ENCODE results near the gene ALK.

Gene ALK

DNA sequence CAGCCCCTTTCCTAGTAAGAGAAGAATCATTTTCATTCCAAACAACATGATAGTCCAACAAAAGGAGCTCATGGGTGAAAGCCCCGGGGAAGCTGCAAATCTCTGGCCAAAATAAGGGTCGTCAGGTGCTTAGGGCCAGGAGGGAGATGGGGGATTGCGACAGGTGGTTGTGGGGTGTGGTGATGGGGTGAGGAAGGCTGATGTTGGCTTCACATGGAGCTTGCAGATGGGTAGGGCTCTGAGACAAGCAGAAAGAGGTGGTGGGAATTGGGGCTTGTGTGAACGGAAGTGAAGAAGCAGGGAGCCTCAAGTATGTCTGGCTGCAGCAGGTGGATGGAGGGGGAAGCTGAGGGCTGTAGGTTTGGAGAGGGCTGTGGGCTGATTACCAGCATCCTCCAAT is 680.0 kb downstream of the ALK start:
- H3K36me3 ChIP-seq: no peaks in the 10 kb centered on the region
- H3K27ac ChIP-seq: no peak overlapping the region
- no peak for DNase-seq
- no peaks in the 10 kb centered on the region for H3K27me3 ChIP-seq (ENCODE audit: insufficient read depth, low read depth, severe bottlenecking)
- TF ChIP-seq, protein P1, sequence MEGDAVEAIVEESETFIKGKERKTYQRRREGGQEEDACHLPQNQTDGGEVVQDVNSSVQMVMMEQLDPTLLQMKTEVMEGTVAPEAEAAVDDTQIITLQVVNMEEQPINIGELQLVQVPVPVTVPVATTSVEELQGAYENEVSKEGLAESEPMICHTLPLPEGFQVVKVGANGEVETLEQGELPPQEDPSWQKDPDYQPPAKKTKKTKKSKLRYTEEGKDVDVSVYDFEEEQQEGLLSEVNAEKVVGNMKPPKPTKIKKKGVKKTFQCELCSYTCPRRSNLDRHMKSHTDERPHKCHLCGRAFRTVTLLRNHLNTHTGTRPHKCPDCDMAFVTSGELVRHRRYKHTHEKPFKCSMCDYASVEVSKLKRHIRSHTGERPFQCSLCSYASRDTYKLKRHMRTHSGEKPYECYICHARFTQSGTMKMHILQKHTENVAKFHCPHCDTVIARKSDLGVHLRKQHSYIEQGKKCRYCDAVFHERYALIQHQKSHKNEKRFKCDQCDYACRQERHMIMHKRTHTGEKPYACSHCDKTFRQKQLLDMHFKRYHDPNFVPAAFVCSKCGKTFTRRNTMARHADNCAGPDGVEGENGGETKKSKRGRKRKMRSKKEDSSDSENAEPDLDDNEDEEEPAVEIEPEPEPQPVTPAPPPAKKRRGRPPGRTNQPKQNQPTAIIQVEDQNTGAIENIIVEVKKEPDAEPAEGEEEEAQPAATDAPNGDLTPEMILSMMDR (IDR thresholded peaks at IDR 0.05; ENCODE audit: low read depth, low read length): no peak
- no peak overlapping the region for H3K4me3 ChIP-seq (ENCODE audit: low read depth, low read length)
- H3K9me3 ChIP-seq (ENCODE audit: severe bottlenecking): no peaks in the 10 kb centered on the region

DNA sequence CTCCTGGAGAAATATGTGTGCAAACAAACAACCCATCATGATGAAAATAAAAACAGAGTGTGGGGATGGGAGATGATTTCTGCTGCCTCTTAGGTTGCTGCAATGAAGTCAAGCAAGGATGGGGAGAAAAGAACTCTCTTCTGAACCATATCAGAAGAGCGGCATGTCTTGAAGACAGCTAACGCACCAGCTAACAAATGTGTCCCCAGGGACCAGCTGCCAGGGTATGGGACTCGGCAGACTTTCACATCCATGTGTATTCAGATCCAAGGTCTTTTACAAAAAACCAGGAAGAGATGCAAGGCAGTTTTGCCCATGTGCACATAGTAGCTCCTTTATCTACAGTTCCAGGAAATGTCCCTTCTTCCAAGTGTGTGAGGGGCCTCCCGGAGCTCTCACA is 680.8 kb downstream of the ALK start:
- no peaks in the 10 kb centered on the region for H3K9me3 ChIP-seq (ENCODE audit: severe bottlenecking)
- H3K4me3 ChIP-seq (ENCODE audit: low read depth, low read length): no peak overlapping the region
- DNase-seq: no peak
- no peaks in the 10 kb centered on the region for H3K27me3 ChIP-seq (ENCODE audit: insufficient read depth, low read depth, severe bottlenecking)
- H3K27ac ChIP-seq: no peak overlapping the region
- TF ChIP-seq, protein P1 (IDR thresholded peaks at IDR 0.05; ENCODE audit: low read depth, low read length): no peak
- no peaks in the 10 kb centered on the region for H3K36me3 ChIP-seq

DNA sequence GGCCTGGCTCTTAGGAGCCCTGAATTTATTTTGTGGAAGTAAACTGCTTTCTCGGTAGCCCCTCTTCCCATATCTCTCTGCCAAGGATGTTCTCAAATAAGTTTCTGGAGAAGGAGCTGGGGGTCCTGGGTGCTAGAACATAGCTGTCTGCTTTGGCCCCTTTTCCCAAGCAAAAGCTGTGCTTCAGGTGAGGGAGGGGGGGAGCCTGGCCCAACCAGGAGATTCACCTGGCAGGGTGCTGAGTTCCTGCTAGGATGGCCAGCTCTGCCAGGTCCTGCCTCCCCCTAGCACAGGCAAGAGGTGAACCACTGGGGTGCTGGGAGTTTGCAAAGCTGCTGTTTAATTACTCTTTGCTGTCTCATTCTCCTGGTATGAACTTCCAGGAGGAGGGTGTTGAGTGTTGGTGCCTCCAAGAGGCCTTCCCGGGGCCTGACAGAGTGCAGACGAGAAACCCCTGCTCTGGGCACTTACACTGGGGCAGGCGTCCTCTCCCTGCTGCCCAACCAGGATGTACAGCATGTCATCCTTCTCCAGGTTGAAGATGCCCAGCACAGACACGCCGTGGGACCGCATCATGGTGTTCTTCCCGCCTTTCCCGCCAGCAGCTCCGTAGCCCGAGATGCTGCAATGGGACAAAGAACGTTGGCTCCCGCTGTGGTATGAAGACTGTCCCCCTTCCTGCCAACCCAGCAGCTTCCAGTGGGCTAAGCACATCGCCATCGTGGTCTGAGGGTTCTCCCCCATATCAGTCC is 682.0 kb downstream of the ALK start:
- no peak for DNase-seq
- Histone ChIP-seq H3K9me3 (ENCODE audit: severe bottlenecking) (no peaks in the 10 kb centered on the region), H3K27me3 (ENCODE audit: insufficient read depth, low read depth, severe bottlenecking) (no peaks in the 10 kb centered on the region)

DNA sequence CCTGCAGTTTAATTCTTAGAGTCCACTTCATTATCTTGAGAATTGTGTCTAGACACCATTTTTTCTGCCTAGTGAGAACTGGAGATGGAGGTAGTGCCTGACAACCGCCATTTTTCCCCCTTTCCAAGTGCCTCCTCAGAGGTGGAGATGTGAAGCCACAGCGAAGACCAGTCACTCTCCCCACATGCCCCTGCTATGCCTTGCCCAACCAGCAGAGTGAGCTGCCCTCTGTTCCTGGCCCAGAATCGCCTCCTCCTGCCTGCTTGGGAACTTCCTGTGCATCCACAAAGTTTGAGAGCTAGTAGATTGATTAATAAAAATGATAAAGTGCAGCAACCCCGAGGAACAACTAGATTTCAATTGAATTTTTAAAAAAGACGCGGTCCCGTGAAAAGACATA is 682.9 kb downstream of the ALK start:
- H3K4me3 ChIP-seq (ENCODE audit: low read depth, low read length): no peak overlapping the region
- TF ChIP-seq, protein P1 (IDR thresholded peaks at IDR 0.05; ENCODE audit: low read depth, low read length): peak; percentile 95
- no peaks in the 10 kb centered on the region for H3K9me3 ChIP-seq (ENCODE audit: severe bottlenecking)
- no peak overlapping the region for H3K27ac ChIP-seq
- H3K36me3 ChIP-seq: no peaks in the 10 kb centered on the region
- no peaks in the 10 kb centered on the region for H3K27me3 ChIP-seq (ENCODE audit: insufficient read depth, low read depth, severe bottlenecking)
- DNase-seq: peak; percentile 66

More for the DNA sequence above, 682.0 kb downstream of the ALK start:
- TF ChIP-seq, protein P1 (IDR thresholded peaks at IDR 0.05; ENCODE audit: low read depth, low read length): no peak
- Histone ChIP-seq H3K27ac (no peak overlapping the region), H3K4me3 (ENCODE audit: low read depth, low read length) (no peak overlapping the region), H3K36me3 (no peaks in the 10 kb centered on the region)

DNA sequence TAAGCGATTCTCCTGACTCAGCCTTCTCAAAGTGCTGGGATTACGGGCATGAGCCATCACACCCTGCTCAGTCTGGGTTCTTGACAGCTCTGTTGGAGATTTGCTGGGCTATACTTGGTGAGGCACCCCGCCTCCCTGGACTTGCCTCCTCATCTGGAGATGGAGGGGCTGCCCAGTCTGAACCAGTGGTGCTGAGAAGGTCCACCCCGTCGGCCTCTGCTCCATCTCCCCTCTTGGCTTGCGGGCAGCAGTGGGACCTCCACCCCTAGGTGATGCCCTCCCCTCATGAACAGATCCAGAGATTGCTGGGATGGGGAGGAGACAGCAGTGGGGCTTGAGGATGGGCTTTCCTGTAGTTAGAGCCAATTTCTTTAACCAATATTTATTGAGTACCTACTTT is 685.3 kb downstream of the ALK start:
- TF ChIP-seq, protein P1 (IDR thresholded peaks at IDR 0.05; ENCODE audit: low read depth, low read length): no peak

DNA sequence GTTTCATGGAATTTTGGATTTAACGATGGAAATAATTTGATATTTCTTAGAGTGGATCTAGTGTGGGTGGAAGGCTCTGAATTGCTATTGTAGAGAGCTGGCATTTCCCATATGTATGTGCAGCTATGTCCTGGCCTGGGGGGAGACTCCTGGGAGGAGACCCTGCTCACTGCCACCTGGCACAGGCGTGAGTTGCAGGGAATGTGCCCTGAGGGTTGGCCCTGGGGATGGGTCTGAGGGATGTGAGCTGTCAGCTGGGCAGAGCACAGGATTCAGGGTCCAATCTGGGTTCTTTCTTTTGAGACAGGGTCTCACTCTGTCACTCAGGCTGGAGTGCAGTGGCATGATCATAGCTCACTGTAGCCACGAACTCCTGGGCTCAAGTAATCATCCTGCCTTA is 686.0 kb downstream of the ALK start:
- no peaks in the 10 kb centered on the region for H3K36me3 ChIP-seq
- H3K27ac ChIP-seq: no peak overlapping the region
- no peak for DNase-seq
- H3K9me3 ChIP-seq (ENCODE audit: severe bottlenecking): no peaks in the 10 kb centered on the region
- H3K27me3 ChIP-seq (ENCODE audit: insufficient read depth, low read depth, severe bottlenecking): no peaks in the 10 kb centered on the region
- TF ChIP-seq, protein P1 (IDR thresholded peaks at IDR 0.05; ENCODE audit: low read depth, low read length): no peak
- no peak overlapping the region for H3K4me3 ChIP-seq (ENCODE audit: low read depth, low read length)

More for the DNA sequence above, 685.3 kb downstream of the ALK start:
- Histone ChIP-seq H3K36me3 (no peaks in the 10 kb centered on the region), H3K27ac (no peak overlapping the region), H3K9me3 (ENCODE audit: severe bottlenecking) (no peaks in the 10 kb centered on the region), H3K27me3 (ENCODE audit: insufficient read depth, low read depth, severe bottlenecking) (no peaks in the 10 kb centered on the region), H3K4me3 (ENCODE audit: low read depth, low read length) (no peak overlapping the region)
- no peak for DNase-seq

Data from WERI-Rb-1 (cell line).